Ramos (cell line): ENCODE results near the gene EDN2.

Experiments used
- in situ Hi-C: fragments of 300-500 bp; cut with MboI; formaldehyde crosslinking; loops from one replicate; pipeline ENCODE4 v1.14.3; 2022; ENCODE audit warnings: low sequenced_read_pairs; ENCODE audit not compliant: unreplicated experiment

Gene EDN2

GRCh38 chr1:41518471-41518870 is 34.0 kb upstream of the EDN2 start:
- in situ Hi-C loops = no loop called here

GRCh38 chr1:41517062-41517438 is 32.6 kb upstream of the EDN2 start:
- in situ Hi-C loops = no loop called here

GRCh38 chr1:41516168-41517061 is 31.9 kb upstream of the EDN2 start:
- in situ Hi-C loops = no loop called here

GRCh38 chr1:41515778-41516167 is 31.3 kb upstream of the EDN2 start:
- in situ Hi-C loops = no loop called here

GRCh38 chr1:41515131-41515678 is 30.7 kb upstream of the EDN2 start:
- in situ Hi-C loops = no loop called here

GRCh38 chr1:41514381-41514780 is 29.9 kb upstream of the EDN2 start:
- in situ Hi-C loops = no loop called here

- in situ Hi-C loops = no loop called here
Observed at GRCh38 chr1:41513383-41513735, 28.9 kb upstream of the EDN2 start.

GRCh38 chr1:41512701-41513382 is 28.4 kb upstream of the EDN2 start:
- in situ Hi-C loops = no loop called here

- in situ Hi-C loops = no loop called here
Observed at GRCh38 chr1:41511239-41511540, 26.7 kb upstream of the EDN2 start.

GRCh38 chr1:41510531-41511238 is 26.2 kb upstream of the EDN2 start:
- in situ Hi-C loops = no loop called here

GRCh38 chr1:41509270-41509671 is 24.8 kb upstream of the EDN2 start:
- in situ Hi-C loops = no loop called here

- in situ Hi-C loops = no loop called here
Observed at GRCh38 chr1:41508290-41508689, 23.8 kb upstream of the EDN2 start.

GRCh38 chr1:41507836-41508235 is 23.4 kb upstream of the EDN2 start:
- in situ Hi-C loops = no loop called here

- in situ Hi-C loops = no loop called here
Observed at GRCh38 chr1:41507110-41507720, 22.7 kb upstream of the EDN2 start.

- in situ Hi-C loops = no loop called here
Observed at GRCh38 chr1:41504114-41505035, 19.9 kb upstream of the EDN2 start.

- in situ Hi-C loops = no loop called here
Observed at GRCh38 chr1:41503538-41504113, 19.1 kb upstream of the EDN2 start.

- in situ Hi-C loops = no loop called here
Observed at GRCh38 chr1:41502912-41503311, 18.4 kb upstream of the EDN2 start.

GRCh38 chr1:41501581-41501980 is 17.1 kb upstream of the EDN2 start:
- in situ Hi-C loops = no loop called here

GRCh38 chr1:41500781-41501518 is 16.5 kb upstream of the EDN2 start:
- in situ Hi-C loops = no loop called here
